HPDE6-E6E7 (cell line): ENCODE data around the gene PFKFB2.
"Not testable (repeated sequence)": the region's sequence is repeated elsewhere in the genome, so short reads cannot be mapped to it uniquely, and the experiment has no call there.

Experiments used
- DNase-seq: peaks from one replicate; pipeline ENCODE4 v3.0.0; 2011; ENCODE audit warnings: missing footprints; ENCODE audit errors: extremely low spot score

PFKFB2 gene

GRCh38 chr1:207039380-207040180 lies 13.5 kb upstream of the PFKFB2 start:
- no peak for DNase-seq

- no peak for DNase-seq
Observed at GRCh38 chr1:207040181-207040533, 12.9 kb upstream of the PFKFB2 start.

- not testable (repeated sequence) for DNase-seq
Observed at GRCh38 chr1:207041397-207041796, 11.7 kb upstream of the PFKFB2 start.

- no peak for DNase-seq
Observed at GRCh38 chr1:207045453-207045852, 7.6 kb upstream of the PFKFB2 start.

GRCh38 chr1:207047505-207047904 lies 5.6 kb upstream of the PFKFB2 start:
- DNase-seq = no peak

GRCh38 chr1:207048041-207048440 lies 5.0 kb upstream of the PFKFB2 start:
- DNase-seq = no peak

- no peak for DNase-seq
Observed at GRCh38 chr1:207049054-207049453, 4.0 kb upstream of the PFKFB2 start.

- DNase-seq = no peak
Observed at GRCh38 chr1:207049514-207049913, 3.6 kb upstream of the PFKFB2 start.

- no peak for DNase-seq
Observed at GRCh38 chr1:207049974-207050391, 3.1 kb upstream of the PFKFB2 start.

GRCh38 chr1:207050480-207051190 lies 2.4 kb upstream of the PFKFB2 start:
- DNase-seq = peak; percentile 86

GRCh38 chr1:207051191-207051943 lies 1.7 kb upstream of the PFKFB2 start, which contains the start of gene YOD1:
YOD1 (minus strand) TSS chr1:207051208; CDS start chr1:207051030, 178 bp downstream.
- no peak for DNase-seq

GRCh38 chr1:207054491-207054890 lies 1.4 kb downstream of the PFKFB2 start:
- no peak for DNase-seq

- no peak for DNase-seq
Observed at GRCh38 chr1:207055386-207056001, 2.4 kb downstream of the PFKFB2 start.

- DNase-seq = no peak
Observed at GRCh38 chr1:207056673-207057072, 3.6 kb downstream of the PFKFB2 start.

- no peak for DNase-seq
Observed at GRCh38 chr1:207058252-207058651, 5.2 kb downstream of the PFKFB2 start.

GRCh38 chr1:207058878-207059867 lies 6.1 kb downstream of the PFKFB2 start:
- DNase-seq = no peak

- no peak for DNase-seq
Observed at GRCh38 chr1:207059881-207060280, 6.8 kb downstream of the PFKFB2 start.

- no peak for DNase-seq
Observed at GRCh38 chr1:207060596-207060995, 7.5 kb downstream of the PFKFB2 start.

GRCh38 chr1:207062058-207062457 lies 9.0 kb downstream of the PFKFB2 start:
- no peak for DNase-seq

- DNase-seq = no peak
Observed at GRCh38 chr1:207063014-207063413, 9.9 kb downstream of the PFKFB2 start.

- DNase-seq = no peak
Observed at GRCh38 chr1:207064561-207064960, 11.5 kb downstream of the PFKFB2 start.
